ENCODE data around the gene HAVCR1.
"Not testable (repeated sequence)": the region's sequence is repeated elsewhere in the genome, so short reads cannot be mapped to it uniquely, and the experiment has no call there.

HAVCR1 gene

GRCh38 chr5:157014143-157014542, 44.8 kb downstream of the HAVCR1 start:
- DNase-seq (ENCODE audit: low read depth, low spot score) = not testable (repeated sequence)

GRCh38 chr5:157006262-157006661, 52.7 kb downstream of the HAVCR1 start:
- H3K27ac ChIP-seq = no peak overlapping the region
- DNase-seq (ENCODE audit: low read depth, low spot score) = no peak

More at GRCh38 chr5:157014143-157014542, 44.8 kb downstream of the HAVCR1 start:
- not testable (repeated sequence) for H3K27ac ChIP-seq

GRCh38 chr5:157004893-157005551, 53.9 kb downstream of the HAVCR1 start:
- no peak for DNase-seq (ENCODE audit: low read depth, low spot score)

GRCh38 chr5:156991714-156992113, 67.2 kb downstream of the HAVCR1 start:
- no peak overlapping the region for H3K27ac ChIP-seq
- DNase-seq (ENCODE audit: low read depth, low spot score) = no peak

More at GRCh38 chr5:157004893-157005551, 53.9 kb downstream of the HAVCR1 start:
- no peak overlapping the region for H3K27ac ChIP-seq

GRCh38 chr5:156984064-156984463, 74.9 kb downstream of the HAVCR1 start:
- no peak for DNase-seq (ENCODE audit: low read depth, low spot score)
- H3K27ac ChIP-seq = no peak overlapping the region

GRCh38 chr5:156981481-156981880, 77.4 kb downstream of the HAVCR1 start:
- no peak for DNase-seq (ENCODE audit: low read depth, low spot score)
- H3K27ac ChIP-seq = no peak overlapping the region
